ENCODE data around the gene NPC2. TPM values are rescaled to one million over a fixed set of nuclear protein-coding genes. Genes with fewer than 3 reads are reported as not detected.

Gene NPC2
- total RNA-seq, 1 experiment from 2014 or later, result 291 TPM

DNA sequence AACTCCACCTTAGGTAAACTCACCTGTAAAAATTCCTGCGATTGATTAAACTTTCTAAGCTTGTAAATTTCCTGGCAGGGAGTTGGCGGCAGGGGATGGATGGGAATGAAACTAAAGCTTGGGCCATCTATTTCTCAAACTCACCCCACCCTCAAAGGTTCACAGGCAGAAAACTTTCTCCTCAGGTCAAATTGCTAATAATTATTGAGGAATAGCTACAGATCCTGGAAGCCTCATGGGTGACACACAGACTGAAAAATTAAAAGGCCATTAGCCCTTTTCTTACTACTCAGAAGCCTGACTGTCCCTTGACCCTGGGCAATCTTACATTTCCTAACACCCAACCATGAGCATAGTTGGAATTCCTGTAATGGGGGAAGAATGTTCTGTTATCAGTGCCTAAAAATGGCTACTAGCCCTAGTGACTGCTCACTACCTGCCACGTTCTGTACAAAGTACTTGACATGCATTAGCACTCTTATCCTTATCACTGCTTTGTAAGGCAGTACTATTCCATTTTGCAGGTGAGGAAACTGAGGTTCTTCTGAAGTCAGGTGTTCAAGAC is 54.7 kb downstream of the NPC2 start:
- Mint-ChIP-seq H3K4me3 (ENCODE audit: unreplicated experiment) (peak overlapping the region; percentile 27), H3K4me1 (ENCODE audit: low read depth, unreplicated experiment) (peaks cover 34% of the 10 kb centered on the region), H3K27ac (ENCODE audit: unreplicated experiment) (peak overlapping the region; percentile 65), H3K27me3 (ENCODE audit: insufficient read depth, unreplicated experiment) (no peaks in the 10 kb centered on the region), H3K9me3 (ENCODE audit: unreplicated experiment) (no peaks in the 10 kb centered on the region), H3K36me3 (ENCODE audit: insufficient read depth, unreplicated experiment) (peaks cover 6% of the 10 kb centered on the region)
- CTCF ChIA-PET, result interaction anchor here (0.9 to 1.2 kb wide), 2 partner anchors 38 to 89 kb away, joined by 3 to 5 read pairs; no protein-coding TSS in a partner anchor
- POLR2A ChIA-PET, result interaction anchor here (0.7 kb wide), 1 partner anchor 55 kb away, joined by 4 read pairs; the partner anchor contains the start of genes ISCA2 and NPC2
- Histone ChIP-seq H3K36me3 (ENCODE audit: control insufficient read depth, insufficient read depth, low read length) (no peaks in the 10 kb centered on the region), H3K4me1 (peaks cover 28% of the 10 kb centered on the region), H3K4me3 (ENCODE audit: low read depth, low read length) (no peak overlapping the region), H3K27me3 (replicated peaks; ENCODE audit: control insufficient read depth, insufficient read depth, low read length) (no peaks in the 10 kb centered on the region), H3K9me3 (no peaks in the 10 kb centered on the region)
- intact Hi-C loops (cut with micrococcal nuclease; ENCODE audit: unreplicated experiment), result loop anchor here (5.0 to 10.0 kb wide), 2 partner anchors 54 to 74 kb away; partner anchors contain the start of genes ISCA2 and NPC2
- DNase-seq, result peak; percentile 68 to 72
- no TSS peak for BruUV-seq (replicated peaks)
- TF ChIP-seq CTCF (IDR thresholded peaks at IDR 0.05; ENCODE audit: insufficient read depth in 1 of 2, low read depth in 1 of 2, low read length in 1 of 2, severe bottlenecking in 1 of 2, unreplicated experiment in 1 of 2), result no peak

GRCh38 chr14:74437496-74438053 is 55.5 kb downstream of the NPC2 start:
- intact Hi-C loops (cut with micrococcal nuclease; ENCODE audit: unreplicated experiment), result loop anchor here (5.0 to 10.0 kb wide), 2 partner anchors 55 to 73 kb away; partner anchors contain the start of genes ISCA2 and NPC2
- Mint-ChIP-seq H3K27me3 (ENCODE audit: insufficient read depth, unreplicated experiment) (no peaks in the 10 kb centered on the region), H3K27ac (ENCODE audit: unreplicated experiment) (peak overlapping the region; percentile 65), H3K9me3 (ENCODE audit: unreplicated experiment) (no peaks in the 10 kb centered on the region), H3K4me1 (ENCODE audit: low read depth, unreplicated experiment) (peaks cover 26% of the 10 kb centered on the region), H3K4me3 (ENCODE audit: unreplicated experiment) (peak overlapping the region; percentile 27), H3K36me3 (ENCODE audit: insufficient read depth, unreplicated experiment) (peaks cover 6% of the 10 kb centered on the region)
- no peak for TF ChIP-seq CTCF (IDR thresholded peaks at IDR 0.05; ENCODE audit: insufficient read depth in 1 of 2, low read depth in 1 of 2, low read length in 1 of 2, severe bottlenecking in 1 of 2, unreplicated experiment in 1 of 2)
- ChIA-PET POLR2A (interaction anchor here (0.6 to 0.7 kb wide), 3 partner anchors 15 to 149 kb away, joined by 3 to 4 read pairs (median 3); partner anchors contain the start of genes ISCA2 and NPC2), CTCF (interaction anchor here (1.2 kb wide), 1 partner anchor 37 kb away, joined by 5 read pairs; no protein-coding TSS in a partner anchor)
- TSS peak; percentile 68 for BruUV-seq (replicated peaks)
- Histone ChIP-seq H3K27me3 (replicated peaks; ENCODE audit: control insufficient read depth, insufficient read depth, low read length) (no peaks in the 10 kb centered on the region), H3K4me3 (ENCODE audit: low read depth, low read length) (no peak overlapping the region), H3K4me1 (peaks cover 28% of the 10 kb centered on the region), H3K9me3 (no peaks in the 10 kb centered on the region), H3K36me3 (ENCODE audit: control insufficient read depth, insufficient read depth, low read length) (no peaks in the 10 kb centered on the region)
- DNase-seq, result peak in 1 of 2 experiments; percentile 37

DNA sequence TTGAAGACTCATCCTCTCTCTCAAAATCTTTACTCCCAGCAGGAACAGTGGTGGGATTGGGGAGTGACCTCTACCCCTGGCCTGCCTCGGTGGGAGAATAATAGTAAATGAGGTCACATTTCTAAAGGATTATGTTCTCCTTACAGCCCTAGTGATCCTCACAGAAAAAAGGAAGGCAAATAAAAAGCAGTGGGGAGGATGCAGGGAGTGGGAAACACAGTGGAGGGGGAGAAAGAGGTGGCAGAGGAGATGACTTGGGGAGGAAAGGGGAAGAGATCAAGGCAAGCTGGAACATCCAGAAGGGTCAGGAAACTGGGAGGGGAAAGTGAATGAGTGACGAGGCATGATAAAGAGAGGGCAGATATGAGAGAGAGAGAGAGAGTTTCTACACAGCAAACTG is 58.8 kb downstream of the NPC2 start:
- ChIA-PET POLR2A (no interaction called here), CTCF (interaction anchor here (0.6 kb wide), 1 partner anchor 138 kb away, joined by 3 read pairs; no protein-coding TSS in a partner anchor)
- H3K4me1 ChIP-seq, result peaks cover 20% of the 10 kb centered on the region
- Mint-ChIP-seq H3K27ac (ENCODE audit: unreplicated experiment) (no peak overlapping the region), H3K27me3 (ENCODE audit: insufficient read depth, unreplicated experiment) (no peaks in the 10 kb centered on the region), H3K4me3 (ENCODE audit: unreplicated experiment) (no peak overlapping the region), H3K36me3 (ENCODE audit: insufficient read depth, unreplicated experiment) (peaks cover 6% of the 10 kb centered on the region), H3K4me1 (ENCODE audit: low read depth, unreplicated experiment) (peaks cover 19% of the 10 kb centered on the region), H3K9me3 (ENCODE audit: unreplicated experiment) (no peaks in the 10 kb centered on the region)
- H3K9me3 ChIP-seq, result no peaks in the 10 kb centered on the region
- intact Hi-C loops (cut with micrococcal nuclease; ENCODE audit: unreplicated experiment), result loop anchor here (10.0 kb wide), 1 partner anchor 69 kb away; no protein-coding TSS in a partner anchor
- TF ChIP-seq CTCF (IDR thresholded peaks at IDR 0.05; ENCODE audit: insufficient read depth in 1 of 2, low read depth in 1 of 2, low read length in 1 of 2, severe bottlenecking in 1 of 2, unreplicated experiment in 1 of 2), result no peak
- no peaks in the 10 kb centered on the region for H3K36me3 ChIP-seq (ENCODE audit: control insufficient read depth, insufficient read depth, low read length)
- H3K4me3 ChIP-seq (ENCODE audit: low read depth, low read length), result no peak overlapping the region
- no peak for DNase-seq
- no TSS peak for BruUV-seq (replicated peaks)
- no peaks in the 10 kb centered on the region for H3K27me3 ChIP-seq (replicated peaks; ENCODE audit: control insufficient read depth, insufficient read depth, low read length)

Measured in Caco-2 (cell line).